A549 treated with CpdA at 1 μM for 4 hours (cell line): ENCODE results near the gene NOL6. TPM values are rescaled to one million over a fixed set of nuclear protein-coding genes. Genes with fewer than 3 reads are reported as not detected.

Experiments
- total RNA-seq: library from RNA; stranded (reverse); fragments of 200-300 nt; extraction: Qiagen RNA extraction; gene quantifications from 5 replicates; pipeline ENCODE4 v1.2.3, GENCODE V29; 2022; ENCODE audit warnings: low read depth

NOL6 gene
- total RNA-seq: 57.8 to 69.5 TPM (median 64.7 TPM) in 5 replicates

DNA sequence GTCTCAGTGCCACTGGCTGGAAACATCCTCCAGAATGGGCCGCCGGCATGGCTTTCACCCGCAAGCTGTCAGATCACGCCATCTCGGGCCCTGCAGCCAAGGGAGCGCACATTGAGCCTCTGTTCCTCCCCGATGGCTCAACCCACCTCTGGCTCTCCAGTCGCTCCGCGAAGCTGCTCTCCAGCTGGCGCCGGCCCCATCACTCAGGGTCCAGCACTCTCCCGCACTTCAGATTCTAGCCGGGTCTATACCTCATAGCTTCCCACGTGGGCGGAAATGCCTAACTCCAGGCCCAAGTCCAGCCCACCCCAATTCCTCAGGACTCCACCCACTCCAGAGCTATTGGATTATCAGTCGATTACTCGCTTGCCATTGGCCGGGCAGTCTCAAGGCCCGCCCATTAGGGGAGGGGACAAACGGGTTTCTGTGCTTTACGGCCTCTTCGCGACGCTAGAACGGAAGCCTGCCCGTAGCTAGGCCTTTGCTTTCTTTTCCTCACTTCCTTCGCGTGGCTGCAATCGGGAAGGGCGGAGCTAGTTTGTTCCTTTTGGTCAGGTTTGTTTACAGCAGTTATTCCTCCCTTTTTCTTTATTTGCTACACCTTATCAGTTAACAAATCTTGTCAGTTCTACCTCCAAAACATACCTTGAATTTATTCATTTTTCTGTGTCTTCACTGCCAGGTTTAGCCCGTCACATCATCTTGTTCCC lies at the start of gene NOL6:
Gene NOL6, minus strand, starts transcription at position 282 of the 710 bp plus-strand sequence. Its CDS starts 82 bp downstream, at position 200.

DNA sequence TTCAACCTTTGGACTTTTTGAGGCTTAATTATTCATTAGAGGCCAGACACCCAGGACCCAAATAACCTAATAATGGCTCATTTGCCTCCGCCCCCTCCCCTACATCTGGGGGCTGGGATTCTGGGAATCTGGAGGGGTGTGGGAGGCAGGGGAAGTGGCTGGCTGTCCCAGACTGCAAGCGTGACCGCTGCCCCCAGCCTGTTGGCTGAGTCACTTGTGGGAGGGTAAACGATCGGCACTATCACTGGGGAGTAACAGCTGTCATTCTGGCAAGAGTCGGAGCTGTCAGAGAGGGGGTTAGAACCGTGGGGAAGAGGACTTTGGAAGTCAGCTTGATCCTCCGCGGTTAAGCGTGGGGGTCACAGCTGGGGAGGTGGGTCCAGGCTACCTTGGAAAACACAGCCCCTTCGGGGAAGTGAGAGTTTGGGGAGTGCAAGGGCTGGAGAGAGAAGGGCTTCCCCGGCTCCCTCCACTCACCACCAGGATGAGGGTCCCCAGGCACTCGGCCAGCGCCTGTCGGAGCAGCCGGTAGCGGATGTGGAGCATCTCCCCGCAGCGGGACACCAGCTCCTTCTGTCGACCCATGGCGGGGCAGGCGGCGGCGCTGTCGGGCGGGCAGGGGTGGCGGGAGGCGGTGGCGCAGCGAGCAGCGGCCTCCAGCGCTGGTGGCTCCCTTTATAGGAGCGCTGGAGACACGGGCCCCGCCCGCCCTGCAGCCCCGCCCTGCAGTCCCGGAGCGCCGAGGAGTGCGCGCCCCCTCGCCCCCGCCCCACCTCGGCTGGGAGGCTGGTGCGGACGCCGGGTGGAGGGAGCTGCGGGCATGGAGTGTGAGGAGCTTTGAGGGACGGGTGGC lies 26.6 kb downstream of the NOL6 start, which contains the start of gene AQP3:
Gene AQP3, minus strand, starts transcription at position 648 of the 853 bp plus-strand sequence. Its CDS starts 63 bp downstream, at position 585.

Other genes with a start within 250 kb of the NOL6 start
- gene SPINK4, start 233.8 kb downstream of the NOL6 start, total RNA-seq: not detected in 5 replicates
- 134 to 164 TPM (median 143 TPM) in 5 replicates for gene BAG1, start 209.2 kb downstream of the NOL6 start, total RNA-seq
- gene CHMP5, start 208.9 kb downstream of the NOL6 start, total RNA-seq: 72.5 to 90.6 TPM (median 83.3 TPM) in 5 replicates
- gene NFX1, start 183.4 kb downstream of the NOL6 start, total RNA-seq: 25.9 to 28.9 TPM (median 27.3 TPM) in 5 replicates
- gene AQP7, start 71.4 kb downstream of the NOL6 start, total RNA-seq: 0.19 to 0.49 TPM (median 0.24 TPM) in 5 replicates
- gene AQP3, start 26.3 kb downstream of the NOL6 start, total RNA-seq: 9.5 to 17.4 TPM (median 13.3 TPM) in 5 replicates
- gene ANKRD18B, start 50.3 kb upstream of the NOL6 start, total RNA-seq: 5.6 to 8.6 TPM (median 7.2 TPM) in 5 replicates